Measurements from ENCODE around the gene ACTMAP. TPM values are rescaled to one million over a fixed set of nuclear protein-coding genes. Genes with fewer than 3 reads are reported as not detected.
A peak's percentile ranks its signal among the peaks of the same experiment; 100 is the strongest.

ACTMAP gene
- total and polyA plus RNA-seq, 2 of the 13 experiments (the other 11 are each of a cell fraction or from before 2014, with no cell fraction given), result 2.2 to 7.9 TPM

DNA sequence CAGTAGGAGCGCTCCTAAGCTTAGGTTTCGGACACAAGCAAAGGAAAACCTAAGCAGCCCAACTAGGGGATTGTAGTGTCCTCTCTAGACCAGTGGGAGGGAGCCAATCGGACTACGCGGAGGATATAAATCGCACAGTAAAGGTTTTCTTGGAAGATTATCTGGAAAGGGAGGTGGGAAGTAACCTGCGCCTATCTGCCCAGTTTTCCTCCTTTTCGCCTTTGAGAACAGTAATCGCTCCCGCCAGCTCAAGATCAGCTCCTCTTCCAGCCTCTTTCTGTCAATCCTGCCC, 27.3 kb upstream of the ACTMAP start (continued):
- no peak for TF ChIP-seq REST (IDR thresholded peaks at IDR 0.05; ENCODE audit: borderline replicate concordance in 1 of 2, low read depth in 1 of 2, low read length in 2 of 2)
- TF ChIP-seq RFXAP (CRISPR knock-in tag; IDR thresholded peaks at IDR 0.05; ENCODE audit: borderline replicate concordance), result peak; percentile 99
- TF ChIP-seq SALL2 (CRISPR knock-in tag; IDR thresholded peaks at IDR 0.05), result no peak
- 0 out of 2 replicates have a peak, but pooled peaks have one; percentile 21 for TF ChIP-seq FOXC1 (CRISPR knock-in tag; IDR thresholded peaks at IDR 0.05; ENCODE audit: borderline replicate concordance)
- TF ChIP-seq WIZ (CRISPR knock-in tag; IDR thresholded peaks at IDR 0.05), result no peak
- TF ChIP-seq FLYWCH1 (CRISPR knock-in tag; IDR thresholded peaks at IDR 0.05), result no peak
- no peak for TF ChIP-seq ZNF577 (CRISPR knock-in tag; IDR thresholded peaks at IDR 0.05; ENCODE audit: borderline replicate concordance, low read depth)
- TF ChIP-seq ATF7 (IDR thresholded peaks at IDR 0.05), result no peak
- no peak for TF ChIP-seq ATF7 (CRISPR knock-in tag; IDR thresholded peaks at IDR 0.05)
- TF ChIP-seq NFE2L1 (CRISPR knock-in tag; IDR thresholded peaks at IDR 0.05; ENCODE audit: borderline replicate concordance), result no peak
- TF ChIP-seq, protein P1, sequence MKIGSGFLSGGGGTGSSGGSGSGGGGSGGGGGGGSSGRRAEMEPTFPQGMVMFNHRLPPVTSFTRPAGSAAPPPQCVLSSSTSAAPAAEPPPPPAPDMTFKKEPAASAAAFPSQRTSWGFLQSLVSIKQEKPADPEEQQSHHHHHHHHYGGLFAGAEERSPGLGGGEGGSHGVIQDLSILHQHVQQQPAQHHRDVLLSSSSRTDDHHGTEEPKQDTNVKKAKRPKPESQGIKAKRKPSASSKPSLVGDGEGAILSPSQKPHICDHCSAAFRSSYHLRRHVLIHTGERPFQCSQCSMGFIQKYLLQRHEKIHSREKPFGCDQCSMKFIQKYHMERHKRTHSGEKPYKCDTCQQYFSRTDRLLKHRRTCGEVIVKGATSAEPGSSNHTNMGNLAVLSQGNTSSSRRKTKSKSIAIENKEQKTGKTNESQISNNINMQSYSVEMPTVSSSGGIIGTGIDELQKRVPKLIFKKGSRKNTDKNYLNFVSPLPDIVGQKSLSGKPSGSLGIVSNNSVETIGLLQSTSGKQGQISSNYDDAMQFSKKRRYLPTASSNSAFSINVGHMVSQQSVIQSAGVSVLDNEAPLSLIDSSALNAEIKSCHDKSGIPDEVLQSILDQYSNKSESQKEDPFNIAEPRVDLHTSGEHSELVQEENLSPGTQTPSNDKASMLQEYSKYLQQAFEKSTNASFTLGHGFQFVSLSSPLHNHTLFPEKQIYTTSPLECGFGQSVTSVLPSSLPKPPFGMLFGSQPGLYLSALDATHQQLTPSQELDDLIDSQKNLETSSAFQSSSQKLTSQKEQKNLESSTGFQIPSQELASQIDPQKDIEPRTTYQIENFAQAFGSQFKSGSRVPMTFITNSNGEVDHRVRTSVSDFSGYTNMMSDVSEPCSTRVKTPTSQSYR (CRISPR knock-in tag; IDR thresholded peaks at IDR 0.05; ENCODE audit: borderline replicate concordance), result no peak
- no peak for TF ChIP-seq ZNF615 (CRISPR knock-in tag; IDR thresholded peaks at IDR 0.05; ENCODE audit: borderline replicate concordance)
- no peak for TF ChIP-seq NFRKB (IDR thresholded peaks at IDR 0.05)
- no peak for TF ChIP-seq TEAD2 (CRISPR knock-in tag; IDR thresholded peaks at IDR 0.05)
- TF ChIP-seq ZNF496 (CRISPR knock-in tag; IDR thresholded peaks at IDR 0.05; ENCODE audit: insufficient replicate concordance), result no peak
- 0 out of 2 replicates have a peak, but pooled peaks have one; percentile 56 for TF ChIP-seq SNAPC2 (CRISPR knock-in tag; IDR thresholded peaks at IDR 0.05)
- peak; percentile 5; the same call in 1 of the 2 replicates for TF ChIP-seq GATA4 (IDR thresholded peaks at IDR 0.05; ENCODE audit: borderline replicate concordance, low read depth)
- no peak for TF ChIP-seq LCORL (IDR thresholded peaks at IDR 0.05)
- 0 out of 2 replicates have a peak, but pooled peaks have one; percentile 11 for TF ChIP-seq LCORL (CRISPR knock-in tag; IDR thresholded peaks at IDR 0.05)
- no peak for TF ChIP-seq POGZ (CRISPR knock-in tag; IDR thresholded peaks at IDR 0.05)
